Measurements from ENCODE around the gene ARHGAP10. TPM values are rescaled to one million over a fixed set of nuclear protein-coding genes. Genes with fewer than 3 reads are reported as not detected.

ARHGAP10 gene
- total RNA-seq, 1 experiment from 2014 or later: 36.6 TPM

DNA sequence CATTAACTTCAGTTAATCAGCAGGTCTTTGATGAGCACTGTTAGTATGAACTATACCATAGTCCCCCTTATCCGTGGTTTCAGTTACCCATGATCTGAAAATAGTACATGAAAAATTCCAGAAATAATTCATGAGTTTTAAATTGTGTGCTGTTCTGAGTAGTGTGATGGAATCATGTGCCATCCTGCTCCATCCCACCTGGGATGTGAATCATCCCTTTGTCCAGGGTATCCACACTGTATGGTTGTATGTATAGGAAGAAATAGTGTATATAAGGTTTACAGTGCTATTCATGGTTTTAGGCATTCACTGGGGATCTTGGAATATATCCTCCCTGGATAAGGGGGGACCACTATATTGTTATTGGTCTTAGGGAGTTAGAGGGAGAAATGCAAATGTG, 24.5 kb downstream of the ARHGAP10 start:
- Histone ChIP-seq H3K4me1 (peaks cover 37% of the 10 kb centered on the region), H3K4me3 (ENCODE audit: low read depth, low read length) (no peak overlapping the region), H3K27me3 (replicated peaks; ENCODE audit: control insufficient read depth, insufficient read depth, low read length) (no peaks in the 10 kb centered on the region), H3K36me3 (ENCODE audit: control insufficient read depth, insufficient read depth, low read length) (no peaks in the 10 kb centered on the region), H3K9me3 (no peaks in the 10 kb centered on the region)
- Mint-ChIP-seq H3K4me1 (ENCODE audit: low read depth, unreplicated experiment) (peaks cover 30% of the 10 kb centered on the region), H3K4me3 (ENCODE audit: unreplicated experiment) (no peak overlapping the region), H3K9me3 (ENCODE audit: unreplicated experiment) (no peaks in the 10 kb centered on the region), H3K27me3 (ENCODE audit: insufficient read depth, unreplicated experiment) (no peaks in the 10 kb centered on the region), H3K27ac (ENCODE audit: unreplicated experiment) (peak overlapping the region; percentile 9), H3K36me3 (ENCODE audit: insufficient read depth, unreplicated experiment) (peaks cover 20% of the 10 kb centered on the region)
- DNase-seq: no peak
- no TSS peak for BruUV-seq (replicated peaks)
- POLR2A ChIA-PET: interaction anchor here (0.6 kb wide), 1 partner anchor 20 kb away, joined by 3 read pairs; no protein-coding TSS in a partner anchor
- TF ChIP-seq, protein P1, sequence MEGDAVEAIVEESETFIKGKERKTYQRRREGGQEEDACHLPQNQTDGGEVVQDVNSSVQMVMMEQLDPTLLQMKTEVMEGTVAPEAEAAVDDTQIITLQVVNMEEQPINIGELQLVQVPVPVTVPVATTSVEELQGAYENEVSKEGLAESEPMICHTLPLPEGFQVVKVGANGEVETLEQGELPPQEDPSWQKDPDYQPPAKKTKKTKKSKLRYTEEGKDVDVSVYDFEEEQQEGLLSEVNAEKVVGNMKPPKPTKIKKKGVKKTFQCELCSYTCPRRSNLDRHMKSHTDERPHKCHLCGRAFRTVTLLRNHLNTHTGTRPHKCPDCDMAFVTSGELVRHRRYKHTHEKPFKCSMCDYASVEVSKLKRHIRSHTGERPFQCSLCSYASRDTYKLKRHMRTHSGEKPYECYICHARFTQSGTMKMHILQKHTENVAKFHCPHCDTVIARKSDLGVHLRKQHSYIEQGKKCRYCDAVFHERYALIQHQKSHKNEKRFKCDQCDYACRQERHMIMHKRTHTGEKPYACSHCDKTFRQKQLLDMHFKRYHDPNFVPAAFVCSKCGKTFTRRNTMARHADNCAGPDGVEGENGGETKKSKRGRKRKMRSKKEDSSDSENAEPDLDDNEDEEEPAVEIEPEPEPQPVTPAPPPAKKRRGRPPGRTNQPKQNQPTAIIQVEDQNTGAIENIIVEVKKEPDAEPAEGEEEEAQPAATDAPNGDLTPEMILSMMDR (IDR thresholded peaks at IDR 0.05; ENCODE audit: insufficient read depth in 1 of 2, low read depth in 1 of 2, low read length in 1 of 2, severe bottlenecking in 1 of 2, unreplicated experiment in 1 of 2): no peak
- intact Hi-C loops (cut with micrococcal nuclease; ENCODE audit: unreplicated experiment): no loop called here
- CTCF ChIA-PET: no interaction called here

DNA sequence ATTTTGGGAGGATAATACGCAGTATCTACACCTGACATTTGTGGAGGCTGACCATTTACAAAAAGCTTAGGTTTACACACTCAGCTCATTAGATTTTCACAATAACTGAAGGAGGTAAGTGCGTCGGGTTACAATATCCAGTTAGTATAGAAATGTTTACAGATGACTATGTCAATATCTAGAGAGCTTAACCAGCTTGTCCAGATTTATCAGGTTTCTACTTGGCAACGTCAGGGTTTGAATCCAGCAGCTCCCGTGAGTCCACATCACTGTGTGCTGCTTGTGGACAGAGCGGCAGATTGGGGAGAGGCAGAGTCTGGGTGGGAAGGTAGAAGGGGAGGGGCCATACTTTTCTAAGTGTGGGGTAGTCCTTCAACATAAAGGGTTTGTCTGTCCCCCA, 28.3 kb downstream of the ARHGAP10 start:
- H3K27me3 Mint-ChIP-seq (ENCODE audit: insufficient read depth, unreplicated experiment): no peaks in the 10 kb centered on the region
- no peak overlapping the region for H3K4me3 Mint-ChIP-seq (ENCODE audit: unreplicated experiment)
- peak overlapping the region; percentile 45 for H3K27ac Mint-ChIP-seq (ENCODE audit: unreplicated experiment)
- TF ChIP-seq, protein P1 (IDR thresholded peaks at IDR 0.05; ENCODE audit: insufficient read depth in 1 of 2, low read depth in 1 of 2, low read length in 1 of 2, severe bottlenecking in 1 of 2, unreplicated experiment in 1 of 2): no peak
- ChIA-PET POLR2A (interaction anchor here (1.1 kb wide), 1 partner anchor 76 kb away, joined by 4 read pairs; the partner anchor contains the start of gene PRMT9), CTCF (interaction anchor here (0.6 to 1.6 kb wide), 3 partner anchors 28 to 107 kb away, joined by 3 to 8 read pairs (median 3); partner anchors contain the start of genes ARHGAP10 and PRMT9)
- H3K9me3 Mint-ChIP-seq (ENCODE audit: unreplicated experiment): no peaks in the 10 kb centered on the region
- H3K4me3 ChIP-seq (ENCODE audit: low read depth, low read length): no peak overlapping the region
- H3K27me3 ChIP-seq (replicated peaks; ENCODE audit: control insufficient read depth, insufficient read depth, low read length): no peaks in the 10 kb centered on the region
- intact Hi-C loops (cut with micrococcal nuclease; ENCODE audit: unreplicated experiment): loop anchor here (1.0 to 2.0 kb wide), 2 partner anchors 8 to 25 kb away; no protein-coding TSS in a partner anchor
- no peaks in the 10 kb centered on the region for H3K9me3 ChIP-seq
- H3K36me3 ChIP-seq (ENCODE audit: control insufficient read depth, insufficient read depth, low read length): no peaks in the 10 kb centered on the region
- no TSS peak for BruUV-seq (replicated peaks)
- peaks cover 33% of the 10 kb centered on the region for H3K4me1 Mint-ChIP-seq (ENCODE audit: low read depth, unreplicated experiment)
- peak; percentile 46 to 53 for DNase-seq
- peaks cover 22% of the 10 kb centered on the region for H3K36me3 Mint-ChIP-seq (ENCODE audit: insufficient read depth, unreplicated experiment)
- H3K4me1 ChIP-seq: peaks cover 25% of the 10 kb centered on the region

DNA sequence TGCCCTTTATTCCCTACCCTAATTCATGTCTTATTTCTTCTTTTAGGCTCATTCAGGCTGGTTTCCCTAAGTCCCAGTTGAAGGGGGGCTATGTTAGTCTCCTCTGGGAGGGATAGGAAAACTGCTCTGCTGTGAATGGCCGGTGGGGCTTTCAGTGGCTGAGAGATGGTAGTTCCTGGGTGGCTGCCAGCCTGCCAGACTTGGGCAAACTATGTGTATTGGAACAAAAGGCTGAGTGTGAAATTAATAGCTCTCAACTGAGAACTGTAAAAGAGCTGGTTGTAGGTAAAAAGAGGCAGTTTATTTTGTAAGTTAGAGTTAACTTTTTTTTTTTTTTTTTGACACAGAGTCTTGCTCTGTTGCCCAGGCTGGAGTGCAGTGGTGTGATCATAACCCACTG, 28.8 kb downstream of the ARHGAP10 start:
- peaks cover 25% of the 10 kb centered on the region for H3K36me3 Mint-ChIP-seq (ENCODE audit: insufficient read depth, unreplicated experiment)
- H3K4me1 Mint-ChIP-seq (ENCODE audit: low read depth, unreplicated experiment): peaks cover 31% of the 10 kb centered on the region
- Histone ChIP-seq H3K4me3 (ENCODE audit: low read depth, low read length) (no peak overlapping the region), H3K27me3 (replicated peaks; ENCODE audit: control insufficient read depth, insufficient read depth, low read length) (no peaks in the 10 kb centered on the region), H3K36me3 (ENCODE audit: control insufficient read depth, insufficient read depth, low read length) (no peaks in the 10 kb centered on the region), H3K9me3 (no peaks in the 10 kb centered on the region), H3K4me1 (peaks cover 23% of the 10 kb centered on the region)
- DNase-seq: no peak
- no TSS peak for BruUV-seq (replicated peaks)
- intact Hi-C loops (cut with micrococcal nuclease; ENCODE audit: unreplicated experiment): loop anchor here (1.0 to 2.0 kb wide), 2 partner anchors 8 to 26 kb away; no protein-coding TSS in a partner anchor
- ChIA-PET CTCF (interaction anchor here (0.6 to 1.6 kb wide), 3 partner anchors 29 to 106 kb away, joined by 3 to 8 read pairs (median 3); partner anchors contain the start of genes ARHGAP10 and PRMT9), POLR2A (interaction anchor here (1.1 kb wide), 1 partner anchor 77 kb away, joined by 4 read pairs; the partner anchor contains the start of gene PRMT9)
- no peaks in the 10 kb centered on the region for H3K27me3 Mint-ChIP-seq (ENCODE audit: insufficient read depth, unreplicated experiment)
- no peaks in the 10 kb centered on the region for H3K9me3 Mint-ChIP-seq (ENCODE audit: unreplicated experiment)
- peak overlapping the region; percentile 45 for H3K27ac Mint-ChIP-seq (ENCODE audit: unreplicated experiment)
- H3K4me3 Mint-ChIP-seq (ENCODE audit: unreplicated experiment): no peak overlapping the region
- TF ChIP-seq, protein P1 (IDR thresholded peaks at IDR 0.05; ENCODE audit: insufficient read depth in 1 of 2, low read depth in 1 of 2, low read length in 1 of 2, severe bottlenecking in 1 of 2, unreplicated experiment in 1 of 2): no peak
